Neural progenitor cell (in vitro differentiated cells): ENCODE data around the gene COL19A1. TPM values are rescaled to one million over a fixed set of nuclear protein-coding genes. Genes with fewer than 3 reads are reported as not detected.

ENCODE experiments used
- DNase-seq: peaks from one replicate; pipeline ENCODE4 v3.0.0-alpha.2; 2016; ENCODE audit warnings: low spot score
- H2AFZ ChIP-seq: fragments of 200-600 bp; sonication (generic); replicated peaks from 2 replicates; pipeline ENCODE4 v1.6.1; 2016; ENCODE audit warnings: antibody characterized with exemption
- H3F3A ChIP-seq: fragments of 200-600 bp; sonication (generic); 2 replicates; pipeline ENCODE4 v1.6.1; 2016; ENCODE audit warnings: antibody characterized with exemption, low read depth
- H3K27ac ChIP-seq: fragments of 200-600 bp; sonication (generic); 2 replicates; pipeline ENCODE4 v1.5.1; 2016; ENCODE audit warnings: mild to moderate bottlenecking
- H3K27me3 ChIP-seq: fragments of 200-600 bp; sonication (generic); 2 replicates; pipeline ENCODE4 v1.6.1; 2016; ENCODE audit warnings: mild to moderate bottlenecking, moderate library complexity
- H3K36me3 ChIP-seq: fragments of 200-600 bp; sonication (generic); 2 replicates; pipeline ENCODE4 v1.5.1; 2016
- H3K4me1 ChIP-seq: fragments of 200-600 bp; sonication (generic); 2 replicates; pipeline ENCODE4 v1.6.1; 2016; ENCODE audit warnings: mixed run types
- H3K4me2 ChIP-seq: fragments of 200-600 bp; sonication (generic); 2 replicates; pipeline ENCODE4 v1.6.1; 2016
- H3K4me3 ChIP-seq: fragments of 200-600 bp; sonication (generic); 2 replicates; pipeline ENCODE4 v1.5.1; 2016
- H3K79me2 ChIP-seq: fragments of 200-600 bp; sonication (generic); 2 replicates; pipeline ENCODE4 v1.6.1; 2016; ENCODE audit warnings: low read depth
- H3K9ac ChIP-seq: fragments of 200-600 bp; sonication (generic); 2 replicates; pipeline ENCODE4 v1.6.1; 2016
- H3K9me3 ChIP-seq: fragments of 200-600 bp; sonication (generic); 2 replicates; pipeline ENCODE4 v1.5.1; 2016; ENCODE audit warnings: low read depth
- H4K20me1 ChIP-seq: fragments of 200-600 bp; sonication (generic); 2 replicates; pipeline ENCODE4 v1.6.1; 2016; ENCODE audit warnings: low read depth
- H3K27ac Mint-ChIP-seq: 3 replicates; pipeline ENCODE4 v1.8.0; 2021; ENCODE audit warnings: mixed read lengths
- H3K27me3 Mint-ChIP-seq: 2 replicates; pipeline ENCODE4 v1.8.0; 2022; ENCODE audit warnings: low read depth, mild to moderate bottlenecking, inconsistent platforms, moderate library complexity, mixed read lengths; ENCODE audit not compliant: insufficient read depth
- H3K36me3 Mint-ChIP-seq: 3 replicates; pipeline ENCODE4 v1.8.0; 2021; ENCODE audit warnings: mixed read lengths
- H3K4me1 Mint-ChIP-seq: 3 replicates; pipeline ENCODE4 v1.8.0; 2021; ENCODE audit warnings: mixed read lengths
- H3K4me3 Mint-ChIP-seq: 3 replicates; pipeline ENCODE4 v1.8.0; 2021; ENCODE audit warnings: mild to moderate bottlenecking, moderate library complexity, mixed read lengths
- H3K9me3 Mint-ChIP-seq: 3 replicates; pipeline ENCODE4 v1.8.0; 2020; ENCODE audit warnings: mixed read lengths
- EZH2 ChIP-seq: fragments of 200-600 bp; sonication (generic); IDR thresholded peaks from 2 replicates; pipeline ENCODE4 v1.6.1; 2017; ENCODE audit warnings: antibody characterized with exemption, mild to moderate bottlenecking, moderate library complexity
- EZH2phosphoT487 ChIP-seq: fragments of 200-600 bp; sonication (generic); IDR thresholded peaks from 2 replicates; pipeline ENCODE4 v1.6.1; 2017; ENCODE audit warnings: antibody characterized with exemption
- total RNA-seq: library from RNA; depleted of rRNA; stranded (reverse); fragments of >200 nt; gene quantifications from 2 replicates; pipeline ENCODE4 v1.2.3, GENCODE V29; 2015; ENCODE audit warnings: low replicate concordance
- TF ChIP-seq, protein P1 (sequence below): fragments of 200-600 bp; sonication (generic); IDR thresholded peaks from 2 replicates; pipeline ENCODE4 v1.5.1; 2017; ENCODE audit warnings: antibody characterized with exemption, mild to moderate bottlenecking

COL19A1 gene
- total RNA-seq, 1 donor from 2014 or later, result not detected

DNA sequence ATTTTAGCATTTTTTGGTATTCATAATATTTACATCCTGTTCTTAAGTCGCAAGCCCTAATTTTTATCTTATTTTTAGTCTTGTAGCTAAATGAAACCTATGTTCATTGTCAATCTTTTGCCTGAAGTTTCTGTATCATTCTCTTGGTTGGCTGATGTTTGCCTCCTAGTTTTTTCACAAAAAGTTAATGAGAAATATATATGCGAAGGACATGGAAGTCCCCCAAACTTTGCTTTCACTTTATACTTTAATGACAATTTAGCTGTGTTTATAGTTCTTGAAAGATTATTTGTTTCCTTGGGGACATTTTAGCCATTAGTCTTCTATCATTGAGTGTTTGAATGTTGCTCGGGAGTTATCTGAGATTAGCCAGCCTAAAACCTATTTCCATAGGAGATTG is 118.2 kb downstream of the COL19A1 start:
- Histone ChIP-seq H3K4me3 (no peak overlapping the region), H4K20me1 (no peaks in the 10 kb centered on the region), H2AFZ (no peak overlapping the region), H3K9ac (no peak overlapping the region), H3K9me3 (no peaks in the 10 kb centered on the region), H3F3A (no peaks in the 10 kb centered on the region), H3K79me2 (no peaks in the 10 kb centered on the region), H3K4me1 (no peaks in the 10 kb centered on the region), H3K27me3 (no peaks in the 10 kb centered on the region), H3K27ac (no peak overlapping the region), H3K36me3 (no peaks in the 10 kb centered on the region), H3K4me2 (no peak overlapping the region)
- Mint-ChIP-seq H3K36me3 (no peaks in the 10 kb centered on the region), H3K4me1 (no peaks in the 10 kb centered on the region), H3K4me3 (no peak overlapping the region), H3K27me3 (no peaks in the 10 kb centered on the region), H3K9me3 (no peaks in the 10 kb centered on the region), H3K27ac (no peak overlapping the region)
- TF ChIP-seq EZH2phosphoT487 (no peak), EZH2 (no peak)
- TF ChIP-seq, protein P1, sequence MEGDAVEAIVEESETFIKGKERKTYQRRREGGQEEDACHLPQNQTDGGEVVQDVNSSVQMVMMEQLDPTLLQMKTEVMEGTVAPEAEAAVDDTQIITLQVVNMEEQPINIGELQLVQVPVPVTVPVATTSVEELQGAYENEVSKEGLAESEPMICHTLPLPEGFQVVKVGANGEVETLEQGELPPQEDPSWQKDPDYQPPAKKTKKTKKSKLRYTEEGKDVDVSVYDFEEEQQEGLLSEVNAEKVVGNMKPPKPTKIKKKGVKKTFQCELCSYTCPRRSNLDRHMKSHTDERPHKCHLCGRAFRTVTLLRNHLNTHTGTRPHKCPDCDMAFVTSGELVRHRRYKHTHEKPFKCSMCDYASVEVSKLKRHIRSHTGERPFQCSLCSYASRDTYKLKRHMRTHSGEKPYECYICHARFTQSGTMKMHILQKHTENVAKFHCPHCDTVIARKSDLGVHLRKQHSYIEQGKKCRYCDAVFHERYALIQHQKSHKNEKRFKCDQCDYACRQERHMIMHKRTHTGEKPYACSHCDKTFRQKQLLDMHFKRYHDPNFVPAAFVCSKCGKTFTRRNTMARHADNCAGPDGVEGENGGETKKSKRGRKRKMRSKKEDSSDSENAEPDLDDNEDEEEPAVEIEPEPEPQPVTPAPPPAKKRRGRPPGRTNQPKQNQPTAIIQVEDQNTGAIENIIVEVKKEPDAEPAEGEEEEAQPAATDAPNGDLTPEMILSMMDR, result no peak
- no peak for DNase-seq

DNA sequence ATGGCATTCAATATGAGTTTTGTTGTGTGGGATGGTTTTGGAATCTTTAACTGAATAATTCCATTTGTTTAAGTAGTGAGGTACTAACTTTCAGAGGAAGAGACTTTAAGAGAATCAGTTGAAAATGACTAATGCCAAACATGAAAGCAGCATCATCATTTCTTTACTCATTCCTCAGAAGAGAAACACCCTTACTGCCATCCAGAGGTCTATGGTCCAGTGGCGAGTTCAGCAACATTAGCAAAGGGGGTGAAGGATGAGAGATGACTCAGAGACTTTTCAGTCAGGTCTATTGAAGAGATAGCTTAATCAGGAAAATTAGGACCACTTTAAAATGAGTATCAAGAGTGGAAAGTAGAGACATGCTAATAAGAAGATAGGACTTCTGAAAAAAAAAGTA is 118.8 kb downstream of the COL19A1 start:
- no peaks in the 10 kb centered on the region for H3K27me3 ChIP-seq
- DNase-seq, result no peak
- H3K9me3 ChIP-seq, result no peaks in the 10 kb centered on the region
- no peak overlapping the region for H3K4me3 ChIP-seq
- H3K4me1 ChIP-seq, result no peaks in the 10 kb centered on the region
- no peaks in the 10 kb centered on the region for H3K36me3 ChIP-seq
- Mint-ChIP-seq H3K4me3 (no peak overlapping the region), H3K36me3 (no peaks in the 10 kb centered on the region), H3K4me1 (no peaks in the 10 kb centered on the region), H3K27ac (no peak overlapping the region), H3K9me3 (no peaks in the 10 kb centered on the region), H3K27me3 (no peaks in the 10 kb centered on the region)
- no peaks in the 10 kb centered on the region for H4K20me1 ChIP-seq
- no peak overlapping the region for H3K4me2 ChIP-seq
- TF ChIP-seq EZH2phosphoT487 (no peak), EZH2 (no peak)
- TF ChIP-seq, protein P1, result no peak
- H3K79me2 ChIP-seq, result no peaks in the 10 kb centered on the region
- no peak overlapping the region for H2AFZ ChIP-seq
- no peak overlapping the region for H3K27ac ChIP-seq
- no peak overlapping the region for H3K9ac ChIP-seq
- H3F3A ChIP-seq, result no peaks in the 10 kb centered on the region

DNA sequence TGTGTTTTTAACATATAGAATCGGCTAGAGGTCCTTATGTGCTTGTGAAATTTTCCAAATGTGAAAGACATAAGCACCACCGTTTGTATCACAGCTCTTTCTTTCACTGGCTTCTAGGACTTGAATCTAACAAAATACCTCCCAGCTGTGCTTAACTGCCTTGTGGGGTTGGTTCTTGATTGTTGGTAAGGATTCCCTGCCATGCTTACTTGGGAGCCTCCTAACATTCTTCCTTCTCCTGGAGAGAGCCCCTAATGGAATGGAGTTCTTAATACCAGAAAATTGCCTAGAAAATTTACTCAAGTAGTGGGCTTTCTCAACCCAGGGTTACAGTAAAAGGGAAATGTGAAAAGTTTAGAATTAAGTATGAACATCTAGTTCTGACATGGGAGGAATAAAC is 121.2 kb downstream of the COL19A1 start:
- Histone ChIP-seq H4K20me1 (no peaks in the 10 kb centered on the region), H2AFZ (peak overlapping the region; percentile 79), H3K9ac (no peak overlapping the region), H3F3A (no peaks in the 10 kb centered on the region), H3K9me3 (no peaks in the 10 kb centered on the region), H3K36me3 (no peaks in the 10 kb centered on the region), H3K4me1 (no peaks in the 10 kb centered on the region), H3K27ac (no peak overlapping the region), H3K27me3 (no peaks in the 10 kb centered on the region), H3K79me2 (no peaks in the 10 kb centered on the region), H3K4me3 (no peak overlapping the region), H3K4me2 (no peak overlapping the region)
- Mint-ChIP-seq H3K4me3 (no peak overlapping the region), H3K9me3 (no peaks in the 10 kb centered on the region), H3K27ac (no peak overlapping the region), H3K36me3 (no peaks in the 10 kb centered on the region), H3K27me3 (no peaks in the 10 kb centered on the region), H3K4me1 (no peaks in the 10 kb centered on the region)
- no peak for DNase-seq
- TF ChIP-seq EZH2 (no peak), EZH2phosphoT487 (no peak)
- TF ChIP-seq, protein P1, result no peak
